NCI-H2107 treated with DMSO at 0.1 percent for 48 hours (cell line): Measurements from ENCODE around the gene AP5B1.

Experiments used
- DNase-seq: peaks from one replicate; lab custom pipeline; 2025; ENCODE audit not compliant: unreplicated experiment; lab: John Stamatoyannopoulos, UW

The AP5B1 gene

DNA sequence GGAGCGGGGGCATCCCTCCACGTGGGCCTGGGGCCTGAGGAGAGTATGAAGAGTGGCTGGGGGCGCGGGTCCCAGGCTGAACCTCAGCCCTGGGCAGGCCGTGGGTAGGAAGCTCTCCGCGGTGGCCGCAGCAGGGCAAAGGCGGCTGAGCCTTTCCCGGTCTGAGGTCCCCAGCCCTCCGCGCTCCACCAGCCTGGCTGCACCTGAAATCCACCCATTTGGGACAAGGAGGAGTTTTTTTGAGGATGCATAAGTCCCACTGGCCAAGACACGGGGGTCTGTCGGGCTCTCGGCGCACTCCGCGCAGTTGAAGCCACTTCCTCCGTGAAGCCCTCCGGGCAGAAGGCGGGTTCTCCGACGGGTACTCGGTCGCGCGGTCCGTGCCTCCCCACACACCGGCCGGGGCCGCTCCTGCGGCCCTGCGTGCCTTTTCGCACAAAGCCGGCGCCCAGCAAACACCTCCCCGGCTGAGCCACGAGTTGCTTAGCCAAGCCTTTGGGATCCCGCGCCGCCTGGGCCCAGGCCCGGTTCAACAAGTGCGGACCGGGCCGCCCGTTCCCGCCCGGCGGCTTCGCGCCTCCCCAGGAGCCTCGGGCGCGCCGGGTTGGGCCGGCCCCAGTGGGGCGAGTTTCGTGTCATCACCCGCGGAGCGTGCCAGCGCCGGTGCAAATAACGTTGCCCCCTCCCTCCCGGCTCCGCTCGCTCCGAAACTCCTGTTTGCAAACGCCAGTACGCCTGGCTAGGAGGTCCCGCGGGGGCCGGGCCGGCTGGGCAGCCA lies 5.4 kb upstream of the AP5B1 start:
- no peak for DNase-seq

DNA sequence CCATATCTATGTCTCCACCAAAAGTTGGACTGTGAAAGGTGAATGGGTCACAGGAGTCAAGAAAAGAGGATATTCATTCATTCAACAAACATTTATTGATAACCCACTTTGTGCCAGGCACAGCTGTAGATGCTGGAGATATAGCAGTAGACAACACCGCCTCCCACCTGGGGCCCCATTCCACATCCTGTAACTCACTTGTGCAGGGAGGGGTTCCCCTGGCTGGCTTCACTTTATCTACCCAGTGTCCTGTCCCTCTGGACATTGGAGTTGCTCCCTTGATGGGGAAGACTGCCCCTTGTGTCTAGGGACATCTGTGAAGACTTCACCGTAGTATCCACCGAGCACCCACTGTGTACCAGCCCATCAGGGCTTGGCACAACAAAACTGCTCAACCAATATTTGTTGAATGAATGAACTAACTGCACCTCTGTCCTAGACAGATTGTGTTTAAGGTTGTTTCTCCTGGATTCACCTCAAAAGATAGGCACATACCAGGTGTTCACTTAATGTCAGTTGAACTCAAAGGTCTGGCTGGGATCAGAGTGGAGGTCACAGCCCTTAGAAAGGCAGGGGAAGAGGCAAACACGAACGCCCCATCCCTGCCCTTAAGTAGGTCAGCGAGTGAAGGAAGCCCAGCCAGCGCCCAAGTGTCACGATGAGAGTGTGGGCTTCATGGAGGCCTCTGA lies 4.7 kb upstream of the AP5B1 start:
- no peak for DNase-seq

DNA sequence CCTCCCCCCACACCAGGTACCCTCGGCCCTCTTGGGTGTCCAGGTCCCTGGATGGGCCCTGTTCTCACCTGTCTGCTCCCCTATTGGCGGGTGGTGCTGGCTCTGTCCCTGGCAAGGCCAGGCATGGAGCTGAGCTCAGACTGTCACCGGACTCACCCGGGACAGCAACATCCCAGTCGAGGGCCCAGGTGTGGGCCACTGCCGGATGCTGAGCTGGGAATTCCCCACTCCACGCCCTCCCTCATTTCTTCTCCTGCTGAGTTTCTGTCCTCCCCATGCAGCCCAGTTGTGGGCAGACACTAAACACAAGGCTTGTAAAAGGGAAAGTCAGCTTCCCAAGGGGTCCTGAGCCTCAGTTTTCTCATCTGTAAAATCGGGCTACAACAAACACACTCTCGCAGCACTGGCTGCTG lies 2.0 kb upstream of the AP5B1 start:
- no peak for DNase-seq

DNA sequence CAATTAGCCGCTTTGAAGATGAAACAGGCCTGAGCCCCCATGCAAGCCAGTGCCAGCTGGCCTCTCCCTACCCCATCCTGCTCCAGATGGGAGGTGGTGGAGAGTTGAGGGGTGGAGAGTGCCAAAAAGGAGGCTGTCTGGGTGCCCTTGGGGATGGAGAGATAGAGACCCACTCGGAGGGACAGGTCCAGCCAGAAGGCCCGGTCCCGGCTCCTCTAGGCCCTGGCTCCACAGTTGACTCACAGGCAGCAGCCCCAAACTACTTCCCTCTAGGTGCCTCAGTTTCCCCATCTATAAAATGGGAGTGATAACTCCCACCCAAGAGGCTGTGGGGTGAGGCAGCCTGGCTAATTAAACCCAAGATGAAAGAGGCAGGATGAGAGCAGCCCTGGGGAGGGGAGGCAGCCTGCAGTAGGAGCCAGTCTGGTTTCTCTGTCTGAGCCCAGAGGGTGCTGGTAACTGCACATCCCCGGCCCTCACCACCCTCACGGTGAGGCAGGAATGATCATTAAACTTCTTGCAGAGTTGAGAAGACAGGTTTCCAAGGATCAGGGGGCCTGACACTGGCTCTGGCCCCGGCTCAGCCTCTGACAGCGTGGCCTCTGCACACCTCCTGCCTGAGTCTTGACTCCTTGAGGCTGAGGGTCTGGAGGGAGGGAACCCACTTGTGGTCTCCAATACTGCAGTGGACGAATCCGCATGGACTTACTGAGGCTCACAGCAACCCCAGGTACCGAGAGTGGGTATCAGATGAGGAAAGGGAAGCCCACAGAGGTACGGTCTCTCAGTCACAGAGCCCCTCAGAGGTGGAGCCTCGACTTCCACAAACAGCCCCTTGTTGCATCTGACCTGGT lies 1.4 kb upstream of the AP5B1 start:
- DNase-seq: no peak

DNA sequence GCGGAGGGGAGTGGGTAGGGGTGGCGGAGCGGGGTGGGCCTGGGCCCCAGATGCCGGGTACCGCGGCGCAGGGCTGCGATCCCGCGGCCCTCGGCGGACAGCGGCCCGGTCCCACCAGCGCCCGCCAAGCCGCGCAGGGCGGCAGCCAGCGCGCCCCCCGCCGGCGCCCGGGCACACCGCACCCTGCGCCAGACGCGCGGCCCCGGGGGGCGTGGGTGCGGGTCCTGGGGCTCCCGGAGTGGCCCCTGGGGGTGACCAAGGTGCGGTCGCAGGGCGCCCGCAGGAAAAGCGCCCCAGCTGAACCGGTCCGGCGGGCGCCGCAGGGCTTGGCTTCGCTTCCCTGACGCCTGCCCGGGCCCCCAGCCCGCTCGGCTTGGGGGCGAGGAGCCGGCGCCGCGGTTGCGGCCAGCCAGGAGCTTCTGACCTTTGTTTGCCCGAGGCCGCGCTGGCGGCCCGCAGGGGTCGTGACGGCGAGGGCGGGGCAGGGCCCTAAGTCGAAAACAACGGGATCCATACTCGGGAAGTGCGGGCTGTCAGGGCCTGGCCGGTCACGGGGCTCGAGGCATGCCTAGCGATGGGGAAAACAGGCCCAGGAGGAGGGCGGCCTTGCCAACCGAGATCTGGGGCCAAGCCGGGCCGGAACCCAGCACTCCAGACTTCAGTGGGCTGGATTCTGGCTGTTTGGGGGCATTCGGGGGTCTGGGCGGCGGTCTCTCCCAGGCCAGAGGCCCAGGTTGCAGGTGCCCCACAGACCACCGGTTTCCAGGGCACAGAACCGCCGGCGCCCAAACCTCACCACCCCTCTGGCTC lies 581 bp upstream of the AP5B1 start:
- DNase-seq: no peak

DNA sequence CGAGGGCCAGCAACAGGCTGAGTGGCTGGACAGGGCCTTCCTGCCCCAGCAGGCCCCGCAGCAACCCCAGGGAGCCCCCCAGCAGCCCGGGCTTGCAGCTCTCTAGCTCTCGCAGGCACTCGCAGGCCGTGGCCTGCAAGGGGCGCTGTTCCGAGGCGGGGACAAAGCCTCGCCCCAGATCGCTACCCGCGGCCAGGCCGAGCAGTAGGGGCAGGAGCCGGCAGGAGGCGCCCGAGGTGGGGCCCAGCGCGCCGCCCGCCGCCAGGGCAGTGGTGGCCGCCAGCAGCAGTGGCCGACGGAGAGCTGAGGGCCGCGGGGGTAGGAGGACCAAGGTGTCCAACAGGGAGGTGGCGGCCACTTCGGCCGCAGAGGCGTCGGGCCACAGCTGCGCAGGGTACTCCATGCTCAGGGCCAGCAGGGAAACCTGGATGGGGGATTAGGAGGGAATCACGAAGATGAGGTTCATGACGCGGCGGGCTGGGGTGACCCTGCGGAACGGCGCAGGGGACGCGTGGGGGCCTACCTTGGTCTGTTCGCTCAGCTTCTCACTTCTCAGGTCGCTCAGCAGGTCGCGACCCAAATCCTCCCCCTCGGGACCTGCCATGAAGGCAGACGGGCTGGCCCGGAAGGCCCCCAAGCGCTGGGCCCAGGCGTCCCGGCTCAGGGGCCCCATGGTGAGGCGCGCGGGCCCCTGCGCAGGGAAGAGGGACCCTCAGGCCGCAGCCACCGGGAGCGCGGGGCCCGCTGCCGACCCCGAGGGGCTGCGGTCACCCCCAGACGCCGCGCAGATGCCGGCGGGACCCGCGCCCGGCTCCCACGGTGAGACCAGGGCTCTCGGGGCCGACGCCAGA lies 632 bp downstream of the AP5B1 start:
- DNase-seq: no peak

DNA sequence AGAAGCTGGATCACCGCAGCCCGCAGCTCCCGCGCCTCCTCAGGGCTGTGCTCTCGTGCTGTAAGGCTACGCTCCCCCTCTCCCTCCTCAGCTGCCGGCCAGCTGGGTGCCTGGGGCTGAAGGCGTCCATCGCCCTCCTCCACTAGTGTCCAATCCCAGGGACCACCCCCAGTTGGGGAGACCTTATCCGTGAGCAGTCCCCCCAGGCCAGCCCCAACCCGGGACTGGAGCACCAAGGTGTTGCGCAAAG lies 1.2 kb downstream of the AP5B1 start:
- no peak for DNase-seq

DNA sequence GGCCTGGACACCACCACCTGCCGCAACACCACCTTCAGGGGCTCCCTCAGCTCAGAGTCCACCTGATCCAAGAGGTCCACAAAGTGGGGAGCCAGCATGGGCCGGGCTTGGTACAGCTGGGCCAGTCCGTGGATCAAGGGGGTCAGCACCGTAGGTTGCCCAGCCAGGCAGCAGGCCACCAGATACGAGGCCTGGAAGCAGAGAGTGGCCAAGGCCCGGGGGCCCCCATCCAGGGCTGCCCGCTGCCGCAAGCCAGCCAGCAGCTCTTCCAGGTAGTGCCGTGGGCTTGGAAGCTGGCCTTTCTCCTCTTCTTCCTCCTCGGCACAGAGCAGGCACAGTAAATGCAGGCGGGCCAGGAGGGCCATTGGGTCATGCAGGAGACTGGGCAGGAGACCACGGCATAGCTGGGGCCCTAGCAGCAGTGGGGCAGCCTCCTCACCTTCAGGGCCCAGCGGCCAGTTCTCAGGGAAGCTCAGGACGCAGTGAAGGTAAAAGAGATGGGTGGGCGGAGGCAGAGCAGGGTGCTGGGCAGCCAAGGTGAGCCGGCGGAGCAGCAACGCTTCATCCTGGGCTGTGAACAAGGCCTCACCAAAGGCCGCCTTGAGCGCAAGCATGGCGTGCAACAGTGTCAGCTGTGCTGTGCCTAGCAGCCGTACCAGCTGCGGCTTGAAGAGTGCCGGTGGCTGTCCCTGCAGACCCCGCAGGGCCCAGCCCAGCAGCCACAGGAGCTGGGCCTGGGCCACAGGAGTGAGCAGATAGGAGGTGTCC lies 1.7 kb downstream of the AP5B1 start:
- DNase-seq: no peak

DNA sequence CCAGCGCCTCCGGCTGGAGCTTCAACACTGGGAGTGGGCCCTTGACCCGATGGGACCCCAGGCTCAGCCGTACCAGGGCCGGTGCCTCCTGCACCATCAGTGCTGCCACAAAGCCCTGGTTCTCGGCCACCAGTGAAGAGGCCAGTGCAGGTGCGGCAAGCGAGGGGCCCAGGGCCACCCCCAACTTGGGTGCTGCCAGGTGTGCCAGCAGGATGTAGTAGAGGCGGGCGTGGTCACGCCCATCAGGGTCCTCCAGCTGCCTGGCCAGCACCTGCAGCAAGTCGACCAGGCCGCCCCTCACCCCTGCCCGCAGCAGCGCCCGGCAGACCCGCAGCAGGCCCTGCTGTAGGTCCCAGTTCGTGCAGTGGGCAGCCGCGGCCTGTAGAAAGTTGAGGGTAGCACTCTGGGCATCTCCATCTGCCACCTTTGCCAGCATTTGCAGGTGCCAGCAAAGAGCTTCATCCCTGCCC lies 2.3 kb downstream of the AP5B1 start:
- no peak for DNase-seq

DNA sequence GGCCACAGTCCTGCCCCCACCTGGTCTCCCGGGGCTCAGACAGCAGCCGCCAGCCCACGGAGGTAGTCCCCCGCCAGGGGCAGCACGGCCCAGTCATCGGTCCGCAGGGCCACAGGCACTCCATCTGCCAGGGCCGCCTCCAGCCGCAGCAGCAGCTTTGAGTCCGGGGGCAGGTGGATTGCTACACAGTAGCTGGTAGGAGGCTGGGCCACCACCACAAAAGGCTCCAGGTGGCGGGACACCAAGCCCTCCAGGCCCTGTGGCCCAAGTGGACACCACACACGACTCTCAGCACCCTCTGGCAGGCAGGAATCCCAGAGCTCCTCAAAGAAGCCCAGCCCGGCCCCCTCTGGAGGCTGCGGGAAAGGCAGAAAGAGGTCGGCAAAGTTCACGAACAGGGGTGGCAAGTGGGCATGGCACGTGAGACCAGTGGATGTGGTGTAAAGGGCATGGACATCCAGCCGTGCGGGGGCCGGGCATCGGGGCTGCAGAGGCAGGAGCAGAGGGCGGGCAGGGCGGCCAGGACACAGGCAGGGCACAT lies 2.9 kb downstream of the AP5B1 start:
- DNase-seq: no peak

DNA sequence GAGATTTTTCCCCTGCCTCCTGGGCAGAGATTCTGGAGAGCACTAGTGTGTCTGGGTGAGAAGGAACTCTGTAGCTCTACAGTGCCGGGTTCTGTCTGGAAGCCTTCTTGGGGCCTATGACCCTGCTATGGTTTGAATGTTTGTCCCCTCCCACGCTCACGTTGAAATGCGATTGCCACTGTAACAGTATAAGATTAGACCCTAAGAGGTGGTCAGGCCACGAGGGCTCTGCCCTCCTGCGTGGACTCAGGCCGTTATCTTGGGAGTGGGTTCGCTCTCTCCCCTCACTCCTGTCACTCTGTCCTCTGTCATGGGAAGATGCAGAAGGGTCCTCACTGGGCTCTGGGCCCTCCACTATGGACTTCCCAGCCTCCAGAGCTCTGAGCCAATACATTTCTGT lies 3.5 kb downstream of the AP5B1 start:
- DNase-seq: no peak

DNA sequence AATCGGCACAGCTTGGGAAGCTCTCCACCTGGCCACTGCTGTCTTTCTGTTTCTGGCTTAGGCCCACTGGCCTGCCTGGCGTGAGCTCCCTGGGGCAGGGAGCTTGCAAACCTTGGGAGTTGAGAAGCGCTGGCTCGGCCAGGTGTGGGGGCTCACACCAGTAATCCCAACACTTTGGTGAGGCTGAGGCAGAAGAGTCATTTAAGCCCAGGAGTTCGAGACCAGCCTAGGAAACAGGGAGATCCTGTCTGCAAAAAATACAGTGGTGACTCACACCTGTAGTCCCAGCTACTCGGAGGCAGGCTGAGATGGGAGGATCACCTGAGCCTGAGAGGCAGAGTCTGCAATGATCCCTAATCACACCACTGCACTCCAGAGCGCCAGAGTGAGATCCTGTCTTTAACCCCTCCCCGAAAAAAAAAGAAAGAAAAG lies 4.0 kb downstream of the AP5B1 start:
- no peak for DNase-seq

DNA sequence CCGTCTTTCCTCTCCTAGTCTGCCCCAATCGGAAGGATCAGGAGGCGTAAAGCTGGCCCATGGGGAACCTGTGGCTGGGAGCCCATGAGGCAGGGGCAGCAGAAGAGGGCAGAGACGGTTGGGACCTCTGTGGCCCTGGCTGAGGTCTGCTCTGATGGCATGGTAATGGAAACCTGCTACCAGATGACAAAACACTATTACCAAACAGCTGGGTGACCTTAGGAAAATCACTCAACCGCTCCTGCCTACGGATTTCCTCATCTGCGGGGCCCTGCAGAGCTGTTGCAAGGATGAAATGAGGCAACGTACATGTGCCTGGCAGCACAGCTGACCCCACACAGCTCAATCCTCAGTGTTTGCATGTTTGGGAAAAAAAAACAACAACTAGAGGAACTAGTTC lies 4.6 kb downstream of the AP5B1 start:
- DNase-seq: no peak

DNA sequence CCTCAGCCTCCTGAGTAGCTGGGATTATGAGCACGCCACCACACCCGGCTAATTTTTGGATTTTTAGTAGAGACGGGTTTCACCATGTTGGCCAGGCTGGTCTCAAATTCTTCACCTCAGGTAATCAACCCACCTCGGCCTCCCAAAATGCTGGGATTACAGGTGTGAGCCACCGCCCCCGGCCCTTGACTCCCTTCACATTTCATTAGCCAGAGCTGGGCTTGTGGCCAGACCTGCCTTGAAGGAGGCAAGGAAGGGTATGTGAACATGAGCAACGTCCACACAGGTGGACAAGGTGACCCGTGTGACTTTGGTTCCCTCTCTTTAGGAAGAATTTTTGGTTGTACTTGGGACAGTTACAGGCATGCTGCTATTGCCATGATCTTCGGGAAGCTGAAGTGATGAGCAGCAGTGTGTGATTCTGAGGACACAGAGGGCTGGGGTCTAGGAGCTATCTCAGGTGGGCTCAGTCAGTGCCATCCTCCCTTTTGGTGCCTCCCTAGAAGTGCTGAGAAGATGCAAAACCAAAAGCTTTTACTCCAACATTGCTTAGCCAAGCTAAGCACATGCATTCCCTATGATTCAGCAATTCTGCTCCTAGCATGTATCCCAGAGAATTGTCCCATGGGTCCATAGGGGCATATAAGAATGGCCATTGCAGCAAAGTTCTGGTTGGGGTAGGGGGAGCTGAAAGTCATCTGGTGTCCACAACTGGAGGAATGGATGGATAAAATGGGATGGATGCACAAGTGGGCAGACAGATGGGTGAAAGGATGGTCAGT lies 6.1 kb downstream of the AP5B1 start:
- DNase-seq: no peak

DNA sequence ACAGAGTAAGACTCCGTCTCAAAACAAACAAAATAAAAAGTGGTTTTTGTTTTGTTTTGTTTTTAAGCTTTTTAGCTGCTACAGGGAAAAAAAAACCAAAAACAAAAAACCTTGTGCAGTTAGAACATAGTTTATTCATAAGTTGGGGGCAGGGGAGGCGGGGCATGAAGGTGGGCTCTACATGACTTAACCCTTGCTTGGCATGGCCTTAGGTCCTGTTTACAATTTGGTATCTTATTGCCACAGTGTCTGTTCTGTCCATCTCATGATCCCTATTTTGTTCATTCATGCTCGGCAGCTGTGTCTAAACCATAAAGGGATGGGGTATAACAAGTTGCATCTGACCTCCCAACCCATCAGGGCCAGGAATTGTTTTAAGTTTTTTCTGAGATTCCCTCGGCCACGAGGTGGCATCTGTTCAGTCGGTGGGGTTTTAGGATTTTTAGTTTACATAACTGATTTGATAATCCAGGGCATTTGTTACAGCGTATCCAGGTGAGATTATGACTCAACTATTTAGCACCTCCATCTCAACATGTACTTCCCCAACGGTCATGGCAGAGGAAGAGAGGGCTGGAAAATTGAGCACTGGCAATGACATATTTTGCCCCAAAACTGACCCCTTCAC lies 6.9 kb downstream of the AP5B1 start:
- DNase-seq: no peak

DNA sequence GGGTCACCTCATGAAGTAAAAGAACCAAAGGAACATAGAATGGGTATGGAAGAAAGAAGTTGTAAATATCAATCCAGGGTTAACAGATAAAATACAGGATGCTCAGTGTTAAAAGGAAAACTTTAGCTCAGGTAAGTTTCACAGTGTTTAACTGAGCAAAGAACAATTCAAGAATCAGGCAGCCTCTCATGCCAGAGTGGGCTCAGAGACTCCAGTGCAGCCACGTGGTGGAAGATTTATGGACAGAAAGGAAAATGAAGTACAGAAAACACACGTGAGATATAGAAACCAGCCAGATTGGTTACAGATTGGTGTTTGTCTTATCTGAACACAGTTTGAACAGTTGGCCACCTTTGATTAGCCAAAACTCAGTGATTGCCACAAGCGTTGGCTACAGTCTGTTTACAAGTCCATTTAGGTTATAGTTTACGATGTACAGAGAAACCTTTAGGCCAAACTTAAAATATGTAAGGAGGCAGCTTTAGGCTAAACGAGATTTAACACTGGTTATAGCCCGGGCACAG lies 9.1 kb downstream of the AP5B1 start:
- no peak for DNase-seq

DNA sequence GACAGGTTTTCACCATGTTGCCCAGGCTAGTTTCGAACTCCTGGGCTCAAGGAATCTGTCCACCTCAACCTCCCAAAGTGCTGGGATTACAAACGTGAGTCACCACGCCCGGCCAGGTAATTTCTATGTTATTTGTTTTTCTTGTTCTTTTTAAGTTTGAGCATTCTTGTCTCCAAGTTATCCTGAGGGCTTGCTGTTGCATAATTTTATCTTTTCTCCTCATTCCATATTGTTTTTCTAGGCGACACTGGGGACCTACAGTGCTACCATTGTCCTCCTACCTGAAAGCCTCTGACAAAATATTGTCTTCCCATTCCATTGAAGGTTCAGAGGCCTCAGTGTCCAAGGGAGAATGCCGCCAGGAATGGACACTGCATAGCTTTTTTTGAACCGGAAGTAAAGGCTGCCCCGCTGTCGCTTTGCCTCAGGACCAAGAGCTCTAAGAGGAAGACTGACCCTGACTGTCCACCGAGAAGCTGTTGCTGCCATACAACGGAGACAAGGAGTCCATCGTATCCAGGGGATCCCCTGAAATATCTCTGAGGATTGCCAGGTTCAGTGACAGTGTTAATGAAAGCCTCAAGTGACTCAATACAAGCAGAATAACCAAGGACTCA lies 9.7 kb downstream of the AP5B1 start:
- no peak for DNase-seq
